Esophagus (tissue), 2 donors: ENCODE results near the gene MFRP. TPM values are rescaled to one million over a fixed set of nuclear protein-coding genes. Genes with fewer than 3 reads are reported as not detected.

ENCODE experiments used
- H3K27ac ChIP-seq, 2 donors: one replicate each; pipeline ENCODE4 v1.5.1; 2013; ENCODE audit warnings: low read depth in 2 of 2, mild to moderate bottlenecking in 2 of 2, inconsistent platforms in 1 of 2, low read length in 1 of 2, moderate library complexity in 1 of 2
- H3K27me3 ChIP-seq, 2 donors: one replicate each; pipeline ENCODE4 v1.6.1; 2013; ENCODE audit warnings: low read length in 2 of 2, control low read depth in 1 of 2, mild to moderate bottlenecking in 1 of 2; ENCODE audit not compliant: insufficient read depth in 2 of 2, control insufficient read depth in 1 of 2
- H3K36me3 ChIP-seq, 2 donors: one replicate each; pipeline ENCODE4 v1.6.1; 2013; ENCODE audit warnings: low read length in 1 of 2; ENCODE audit not compliant: control insufficient read depth in 2 of 2, insufficient read depth in 2 of 2
- H3K4me1 ChIP-seq, 2 donors: one replicate each; pipeline ENCODE4 v1.6.1; 2013; ENCODE audit warnings: low read length in 1 of 2; ENCODE audit not compliant: control insufficient read depth in 2 of 2, insufficient read depth in 2 of 2
- H3K4me3 ChIP-seq, 2 donors: one replicate each; pipeline ENCODE4 v1.5.1; 2013; ENCODE audit warnings: low read length in 2 of 2, mild to moderate bottlenecking in 2 of 2, low read depth in 1 of 2, moderate library complexity in 1 of 2
- H3K9me3 ChIP-seq, 2 donors: one replicate each; pipeline ENCODE4 v1.6.1; 2013; ENCODE audit warnings: mild to moderate bottlenecking in 2 of 2, low read depth in 1 of 2, low read length in 1 of 2, moderate library complexity in 1 of 2; ENCODE audit not compliant: control insufficient read depth in 2 of 2, insufficient read depth in 1 of 2
- WGBS, 2 donors: extraction: QIAGEN DNeasy Blood & Tissue Kit; methylation state at CpG; one replicate each; pipeline ENCODE4 v1.1.7; 2013; 5-methylcytosine and 5-hydroxymethylcytosine counted together
- polyA plus RNA-seq, 2 donors: library from polyadenylated mRNA; stranded (reverse); fragments of 200-250 nt; gene quantifications; one replicate each; pipeline ENCODE4 v1.2.3, GENCODE V29; 2013
- donor health status: healthy with polysubstance abuse.
- donor health status: Bipolar disorder and iron deficiency.

The MFRP gene
- polyA plus RNA-seq, 2 donors: not detected

DNA sequence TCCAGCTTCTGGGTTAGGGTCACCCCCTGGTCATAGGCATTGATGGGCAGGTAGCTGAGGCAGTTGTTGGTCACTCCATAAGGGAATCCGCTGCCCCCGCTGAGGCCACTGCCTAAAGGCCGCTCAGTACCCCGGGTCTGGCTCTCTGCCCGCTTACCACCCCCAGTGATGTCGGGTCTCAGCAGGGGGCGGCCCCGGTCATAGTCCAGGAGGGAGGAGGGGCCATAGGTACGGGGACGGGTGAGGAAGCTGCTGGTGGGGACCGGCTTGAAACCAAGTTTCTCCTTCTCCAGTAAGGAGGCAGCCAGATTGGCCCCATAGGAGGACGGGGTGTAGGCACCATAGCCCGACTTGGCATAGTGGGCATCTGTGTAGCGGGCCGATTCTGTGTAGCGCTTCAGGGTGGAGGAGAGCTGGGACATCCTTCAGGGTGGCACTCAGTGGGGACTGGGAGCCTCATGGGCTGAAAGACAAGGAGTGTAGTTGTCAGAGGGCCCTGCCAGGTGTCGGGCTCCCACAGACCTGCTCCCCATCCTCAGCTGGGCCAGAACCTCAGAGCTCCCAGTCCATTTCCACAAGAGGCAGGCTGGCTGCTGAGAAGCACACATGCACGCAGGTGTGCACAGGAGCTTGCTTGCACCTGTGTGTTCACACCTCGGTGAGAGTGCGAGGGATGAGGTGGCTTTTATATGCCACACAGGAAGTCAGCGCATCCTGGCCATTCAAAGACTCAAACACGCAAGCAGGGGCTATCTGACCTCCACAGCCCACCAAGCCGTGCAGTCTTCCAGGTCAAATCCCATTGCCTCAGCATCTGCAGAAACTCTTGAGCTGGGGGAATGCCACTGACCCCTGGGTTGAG, 26.8 kb upstream of the MFRP start:
- no peaks in the 10 kb centered on the region for H3K36me3 ChIP-seq
- H3K4me1 ChIP-seq: peaks cover 15 to 28% of the 10 kb centered on the region in 2 donors
- no peak overlapping the region for H3K4me3 ChIP-seq
- no peaks in the 10 kb centered on the region for H3K9me3 ChIP-seq
- no peak overlapping the region for H3K27ac ChIP-seq
- H3K27me3 ChIP-seq: no peaks in the 10 kb centered on the region
- 75 to 83% methylated on average over 23 of the region's 23 CpGs for WGBS, 2 donors

GRCh38 chr11:119372260-119373058, 26.0 kb upstream of the MFRP start:
- no peaks in the 10 kb centered on the region for H3K9me3 ChIP-seq
- H3K4me3 ChIP-seq: no peak overlapping the region
- peak overlapping the region in 1 of 2 donors; percentile 90 for H3K27ac ChIP-seq
- WGBS, 2 donors: 82 to 90% methylated on average over 25 to 26 of the region's 26 CpGs
- peaks cover 16 to 29% of the 10 kb centered on the region in 2 donors for H3K4me1 ChIP-seq
- H3K36me3 ChIP-seq: no peaks in the 10 kb centered on the region
- H3K27me3 ChIP-seq: no peaks in the 10 kb centered on the region

- 35 to 43% methylated on average over 8 of the region's 8 CpGs for WGBS, 2 donors
- Histone ChIP-seq H3K9me3 (no peaks in the 10 kb centered on the region), H3K4me1 (peaks cover 17 to 31% of the 10 kb centered on the region in 2 donors), H3K4me3 (no peak overlapping the region), H3K36me3 (no peaks in the 10 kb centered on the region), H3K27ac (peak overlapping the region; percentile 87 to 90), H3K27me3 (no peaks in the 10 kb centered on the region)
These were observed 25.3 kb upstream of the MFRP start for GRCh38 chr11:119371778-119372182.

DNA sequence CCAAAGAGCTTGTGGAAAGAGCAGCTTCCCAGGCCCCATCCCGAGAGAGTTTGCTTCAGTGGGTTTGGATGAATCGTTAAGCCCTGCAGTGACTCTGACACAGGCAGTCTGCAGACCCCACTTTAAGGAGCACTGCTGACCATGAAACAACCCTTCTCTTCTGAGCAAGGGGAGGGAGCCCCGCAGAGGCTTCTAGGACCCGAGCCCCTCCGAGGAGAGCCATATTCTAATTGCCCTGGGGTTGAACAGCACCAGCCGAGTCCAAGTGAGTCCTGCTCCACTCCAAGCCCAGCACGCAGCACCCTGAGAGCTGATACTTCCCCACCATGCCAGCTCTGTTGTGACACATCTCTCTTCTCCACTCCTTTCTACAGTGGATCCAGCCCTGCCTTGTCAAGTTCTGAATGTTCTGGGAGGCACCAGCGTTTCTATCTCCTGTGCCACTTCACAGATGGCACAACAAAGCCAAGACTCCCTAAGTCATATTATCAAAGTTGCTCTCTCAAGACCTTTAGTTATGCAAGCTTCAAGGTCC, 24.6 kb upstream of the MFRP start:
- Histone ChIP-seq H3K4me1 (peaks cover 17 to 30% of the 10 kb centered on the region in 2 donors), H3K36me3 (no peaks in the 10 kb centered on the region), H3K4me3 (no peak overlapping the region), H3K9me3 (no peaks in the 10 kb centered on the region), H3K27me3 (no peaks in the 10 kb centered on the region), H3K27ac (peak overlapping the region; percentile 87 to 90)
- WGBS, 2 donors: 64 to 70% methylated on average over 8 of the region's 8 CpGs

DNA sequence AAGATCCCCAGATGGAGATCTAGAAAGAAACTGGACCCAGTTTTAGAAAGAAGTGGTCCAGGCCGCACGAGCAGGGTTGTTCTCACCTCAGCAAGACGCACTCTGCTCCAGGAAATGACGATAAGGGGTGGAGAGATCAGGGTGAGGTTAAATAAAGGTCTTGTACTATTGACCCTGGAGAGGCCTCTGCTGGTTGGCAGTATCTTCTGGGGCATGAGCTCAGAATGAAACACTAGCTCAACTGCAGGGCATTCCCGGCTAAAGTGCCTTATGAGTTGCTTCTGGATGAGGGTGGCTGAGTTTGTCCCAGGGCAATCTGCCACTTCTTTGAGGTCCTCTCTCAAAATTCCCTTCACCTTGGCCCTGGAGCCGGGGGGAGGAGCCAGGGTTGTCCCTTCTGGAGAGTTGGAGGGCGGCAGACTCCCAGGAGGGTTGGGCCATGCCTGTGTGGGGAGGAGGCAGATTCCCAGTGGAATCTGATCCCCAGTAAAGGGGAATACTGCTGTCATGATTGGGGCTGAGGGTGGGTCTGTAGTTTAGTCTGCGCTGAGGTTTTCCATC, 24.1 kb upstream of the MFRP start:
- WGBS, 2 donors: 43% methylated on average over 8 of the region's 8 CpGs
- Histone ChIP-seq H3K36me3 (no peaks in the 10 kb centered on the region), H3K27ac (peak overlapping the region; percentile 87 to 90), H3K9me3 (no peaks in the 10 kb centered on the region), H3K27me3 (no peaks in the 10 kb centered on the region), H3K4me3 (no peak overlapping the region), H3K4me1 (peaks cover 16 to 26% of the 10 kb centered on the region in 2 donors)

DNA sequence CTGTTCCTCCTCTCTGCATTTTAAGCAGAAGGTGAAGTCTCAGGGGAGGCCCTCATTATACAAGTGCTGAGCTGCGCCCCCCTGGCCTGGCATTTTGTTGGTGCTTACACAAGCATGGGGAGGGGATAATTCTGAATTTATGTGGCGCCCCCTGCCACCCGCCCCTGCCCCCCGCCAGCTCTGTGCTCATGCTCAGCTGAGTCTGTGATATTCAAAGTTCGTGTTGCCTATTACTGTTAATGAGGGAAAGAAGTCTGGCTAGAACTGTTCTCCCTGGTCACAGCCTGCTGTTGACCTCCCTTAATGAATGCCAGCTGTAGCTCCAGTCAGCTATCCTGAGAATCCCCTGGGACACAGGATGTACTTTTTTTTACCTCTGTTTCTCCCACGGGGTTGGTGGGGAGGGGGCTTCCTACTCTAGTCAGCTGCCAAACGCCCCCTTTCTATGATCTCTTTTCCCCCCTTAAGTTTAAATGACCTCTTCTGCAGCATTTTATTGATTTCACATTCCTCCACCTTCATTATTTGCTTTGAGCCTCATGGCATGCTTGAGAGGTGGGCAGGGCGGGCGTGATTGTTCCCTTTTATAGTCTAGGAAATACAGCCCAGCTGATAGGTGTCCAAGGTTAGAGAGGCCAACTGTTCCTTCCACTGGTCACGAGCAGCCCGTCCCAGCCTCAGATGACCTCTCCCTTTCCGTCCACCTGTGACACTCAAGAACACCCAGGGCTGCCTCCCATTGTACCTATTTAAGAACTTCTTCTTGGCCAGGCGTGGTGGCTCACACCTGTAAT, 22.8 kb upstream of the MFRP start:
- no peak overlapping the region for H3K4me3 ChIP-seq
- H3K27ac ChIP-seq: peak overlapping the region; percentile 92 to 96
- H3K9me3 ChIP-seq: no peaks in the 10 kb centered on the region
- H3K27me3 ChIP-seq: no peaks in the 10 kb centered on the region
- WGBS, 2 donors: 47 to 62% methylated on average over 13 of the region's 13 CpGs
- H3K36me3 ChIP-seq: no peaks in the 10 kb centered on the region
- H3K4me1 ChIP-seq: peaks cover 16 to 28% of the 10 kb centered on the region in 2 donors

DNA sequence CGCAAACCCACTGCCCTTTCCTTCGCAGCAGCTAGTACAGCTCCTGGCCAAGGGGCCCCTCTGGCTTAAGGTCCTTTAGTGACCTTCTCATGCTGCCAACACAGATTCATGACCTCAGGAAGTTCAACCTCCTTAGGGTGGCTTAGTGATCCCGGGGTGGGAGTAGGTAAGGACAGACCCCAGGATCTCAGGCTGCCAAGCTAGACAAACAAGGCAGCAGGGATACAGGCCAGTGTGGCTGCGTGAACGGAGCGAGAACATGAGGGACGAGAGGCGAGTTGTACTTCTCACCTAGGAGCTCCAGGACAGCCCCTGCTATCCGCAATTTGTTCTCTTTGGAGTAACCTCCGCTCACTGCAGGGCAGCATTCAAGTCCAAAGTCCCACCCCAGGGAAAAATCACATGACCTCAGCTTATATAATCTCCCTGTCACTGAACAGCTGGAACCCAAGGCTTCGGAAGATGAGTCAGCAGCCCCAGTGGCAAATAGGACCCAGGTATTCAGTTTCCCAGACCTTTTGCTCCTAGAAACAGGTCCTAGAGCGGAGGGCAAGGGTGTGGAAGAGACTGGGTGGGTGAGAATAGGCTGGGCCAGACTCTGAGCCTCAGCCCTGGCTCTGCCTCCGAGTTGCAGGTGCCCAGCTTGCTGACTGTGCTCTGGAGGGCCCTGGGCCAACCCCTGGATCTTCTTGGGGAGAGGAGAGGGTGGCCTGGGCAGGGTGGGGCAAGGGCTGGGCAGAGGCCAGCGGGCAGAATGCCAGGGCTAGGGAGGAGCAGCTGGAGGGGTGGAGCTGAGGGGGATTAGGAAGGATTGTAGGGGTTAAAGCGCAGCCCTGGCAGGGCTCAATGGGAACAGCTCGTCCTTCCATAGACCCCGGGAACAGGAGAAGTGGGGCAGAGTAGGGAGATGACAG, 21.9 kb upstream of the MFRP start:
- Histone ChIP-seq H3K27me3 (no peaks in the 10 kb centered on the region), H3K27ac (peak overlapping the region; percentile 92 to 96), H3K36me3 (no peaks in the 10 kb centered on the region), H3K4me1 (peaks cover 14 to 30% of the 10 kb centered on the region in 2 donors), H3K9me3 (no peaks in the 10 kb centered on the region), H3K4me3 (no peak overlapping the region)
- 28 to 31% methylated on average over 17 of the region's 17 CpGs for WGBS, 2 donors

DNA sequence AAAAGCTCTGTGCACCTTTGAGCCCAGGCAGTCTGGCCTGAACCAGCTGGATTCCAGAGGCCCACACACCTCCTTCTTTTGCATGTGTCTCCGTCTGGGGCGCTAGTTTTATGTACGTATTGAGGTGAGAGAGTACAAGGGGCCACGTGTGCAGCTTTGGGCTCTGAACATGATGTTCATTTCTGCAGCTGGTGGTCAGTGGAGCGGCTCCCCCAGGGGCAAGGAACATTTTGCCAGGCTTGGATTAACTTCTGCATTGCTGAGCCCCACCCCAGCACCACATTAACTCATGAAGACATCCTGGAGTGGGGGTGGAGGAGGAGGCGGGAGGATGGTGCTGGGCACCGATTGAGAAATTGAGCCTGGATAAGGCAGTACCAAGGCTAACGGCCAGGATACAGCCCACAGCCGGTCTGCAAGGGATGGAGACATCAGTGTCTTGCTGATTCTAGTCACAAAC, 21.2 kb upstream of the MFRP start:
- Histone ChIP-seq H3K27ac (peak overlapping the region; percentile 92 to 96), H3K4me1 (peaks cover 14 to 33% of the 10 kb centered on the region in 2 donors), H3K9me3 (no peaks in the 10 kb centered on the region), H3K27me3 (no peaks in the 10 kb centered on the region), H3K36me3 (no peaks in the 10 kb centered on the region), H3K4me3 (no peak overlapping the region)
- WGBS, 2 donors: 41 to 53% methylated on average over 9 of the region's 9 CpGs
